ENCODE measurements around the gene CATSPER4. TPM values are rescaled to one million over a fixed set of nuclear protein-coding genes. Genes with fewer than 3 reads are reported as not detected.
A peak's percentile ranks its signal among the peaks of the same experiment; 100 is the strongest.

Gene CATSPER4
- total RNA-seq, 4 donors from 2014 or later: not detected

DNA sequence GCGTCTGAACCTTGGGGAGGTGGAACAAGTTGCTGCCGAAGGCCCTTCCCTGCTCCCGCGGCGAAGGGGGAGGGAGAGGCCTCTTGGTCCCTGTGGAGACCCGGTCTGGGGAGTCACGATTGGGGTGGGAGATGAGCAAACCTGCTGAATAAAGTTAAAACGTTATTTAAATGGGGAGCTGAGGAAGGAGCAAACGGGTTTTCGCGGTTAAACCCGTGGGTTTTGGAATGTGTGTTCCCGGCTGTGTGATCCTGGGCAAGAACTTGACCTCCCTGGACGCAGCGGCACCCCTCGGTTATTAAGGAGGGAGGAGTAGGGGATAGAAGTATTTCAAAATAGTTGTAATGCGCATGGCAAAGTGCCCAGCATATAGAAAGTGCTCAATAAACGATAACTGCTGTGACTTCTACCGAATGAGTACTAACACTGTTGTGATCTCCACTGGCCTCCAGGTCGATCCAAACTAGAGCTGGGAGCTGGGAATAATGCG, 28.1 kb upstream of the CATSPER4 start:
- Histone ChIP-seq H3K36me3 (no peaks in the 10 kb centered on the region), H3K4me3 (peak overlapping the region; percentile 24 to 59 (median 52)), H3K9me3 (no peaks in the 10 kb centered on the region), H3K27ac (no peak overlapping the region), H3K27me3 (peaks cover 0 to 5% of the 10 kb centered on the region in 2 donors), H3K4me1 (peaks cover 3 to 18% (median 10%) of the 10 kb centered on the region in 4 donors)
- TF ChIP-seq, protein P1, sequence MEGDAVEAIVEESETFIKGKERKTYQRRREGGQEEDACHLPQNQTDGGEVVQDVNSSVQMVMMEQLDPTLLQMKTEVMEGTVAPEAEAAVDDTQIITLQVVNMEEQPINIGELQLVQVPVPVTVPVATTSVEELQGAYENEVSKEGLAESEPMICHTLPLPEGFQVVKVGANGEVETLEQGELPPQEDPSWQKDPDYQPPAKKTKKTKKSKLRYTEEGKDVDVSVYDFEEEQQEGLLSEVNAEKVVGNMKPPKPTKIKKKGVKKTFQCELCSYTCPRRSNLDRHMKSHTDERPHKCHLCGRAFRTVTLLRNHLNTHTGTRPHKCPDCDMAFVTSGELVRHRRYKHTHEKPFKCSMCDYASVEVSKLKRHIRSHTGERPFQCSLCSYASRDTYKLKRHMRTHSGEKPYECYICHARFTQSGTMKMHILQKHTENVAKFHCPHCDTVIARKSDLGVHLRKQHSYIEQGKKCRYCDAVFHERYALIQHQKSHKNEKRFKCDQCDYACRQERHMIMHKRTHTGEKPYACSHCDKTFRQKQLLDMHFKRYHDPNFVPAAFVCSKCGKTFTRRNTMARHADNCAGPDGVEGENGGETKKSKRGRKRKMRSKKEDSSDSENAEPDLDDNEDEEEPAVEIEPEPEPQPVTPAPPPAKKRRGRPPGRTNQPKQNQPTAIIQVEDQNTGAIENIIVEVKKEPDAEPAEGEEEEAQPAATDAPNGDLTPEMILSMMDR (IDR thresholded peaks at IDR 0.05): no peak
- no peak for TF ChIP-seq POLR2A (IDR thresholded peaks at IDR 0.05)
- no peak for DNase-seq

DNA sequence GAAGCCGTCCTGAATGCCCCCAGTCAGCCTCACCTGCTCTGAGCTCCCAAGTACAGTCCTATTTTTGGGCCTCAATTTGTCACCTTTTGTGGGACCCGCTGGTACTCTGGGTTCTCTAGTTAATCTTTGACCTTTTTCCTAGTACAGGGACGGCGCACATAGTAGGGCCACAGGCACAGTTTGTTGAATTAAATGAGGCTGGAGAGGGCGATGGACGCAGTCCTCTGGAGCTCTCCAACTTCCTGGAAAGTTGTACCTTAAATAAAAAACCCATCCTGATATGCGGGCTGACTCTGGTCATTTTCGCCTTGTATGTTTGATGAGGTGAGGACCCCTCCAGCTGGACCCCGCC, 26.7 kb upstream of the CATSPER4 start:
- Histone ChIP-seq H3K27ac (no peak overlapping the region), H3K4me1 (peaks cover 3 to 18% (median 10%) of the 10 kb centered on the region in 4 donors), H3K27me3 (peaks cover 0 to 5% of the 10 kb centered on the region in 2 donors), H3K36me3 (no peaks in the 10 kb centered on the region), H3K9me3 (no peaks in the 10 kb centered on the region), H3K4me3 (peak overlapping the region in 3 of 4 donors; percentile 48 to 65 (median 51))
- no peak for DNase-seq
- no peak for TF ChIP-seq POLR2A (IDR thresholded peaks at IDR 0.05)

DNA sequence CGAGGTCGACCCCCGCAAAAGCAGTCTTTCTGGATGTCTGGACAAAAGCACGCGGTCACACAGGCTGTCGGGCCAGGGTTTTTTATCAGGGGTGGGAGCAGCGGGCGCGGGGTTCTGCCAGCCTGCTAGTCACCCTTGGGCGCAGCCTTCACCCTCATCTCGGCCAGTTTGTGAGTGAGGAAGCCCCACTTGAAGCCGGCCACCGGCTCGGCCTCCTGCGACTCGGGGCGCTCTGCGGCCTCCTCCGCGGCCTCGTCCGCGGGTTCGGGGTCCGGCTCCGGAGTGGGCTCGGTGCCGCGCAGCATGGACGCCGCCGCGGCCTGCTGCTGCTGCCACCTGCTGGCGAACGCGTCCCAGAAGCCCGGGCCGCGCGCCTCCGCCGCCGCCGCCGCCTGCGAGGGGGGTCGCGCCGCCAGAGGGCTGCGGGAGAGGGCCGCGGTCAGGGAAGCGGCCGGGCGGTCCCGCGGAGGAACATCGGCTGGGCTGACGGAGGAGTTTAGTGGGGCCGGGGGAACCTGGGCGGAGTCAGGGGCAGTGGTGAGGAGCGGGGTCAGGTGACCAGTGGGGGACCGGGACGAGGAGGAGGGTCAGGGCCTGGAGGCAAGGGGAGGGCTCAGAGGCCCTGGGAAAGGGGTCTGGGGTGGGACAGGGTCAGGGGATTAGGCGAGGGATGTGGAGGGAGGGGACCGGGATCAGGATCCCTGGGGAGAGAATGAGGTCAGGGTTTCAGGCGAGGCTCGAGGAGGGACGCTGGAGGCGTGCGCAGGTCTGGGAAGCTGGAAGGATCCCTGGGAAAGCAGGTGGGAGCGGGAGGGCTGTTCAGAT, 26.2 kb upstream of the CATSPER4 start:
- DNase-seq: peak in 1 of 3 donors; percentile 68
- Histone ChIP-seq H3K9me3 (no peaks in the 10 kb centered on the region), H3K27ac (peak overlapping the region in 1 of 4 donors; percentile 17), H3K4me3 (peak overlapping the region; percentile 24 to 65 (median 50)), H3K4me1 (peaks cover 3 to 18% (median 10%) of the 10 kb centered on the region in 4 donors), H3K36me3 (no peaks in the 10 kb centered on the region), H3K27me3 (peaks cover 0 to 5% of the 10 kb centered on the region in 2 donors)
- no peak for TF ChIP-seq POLR2A (IDR thresholded peaks at IDR 0.05)
- TF ChIP-seq, protein P1 (IDR thresholded peaks at IDR 0.05): peak; percentile 55 to 82 (median 74)

DNA sequence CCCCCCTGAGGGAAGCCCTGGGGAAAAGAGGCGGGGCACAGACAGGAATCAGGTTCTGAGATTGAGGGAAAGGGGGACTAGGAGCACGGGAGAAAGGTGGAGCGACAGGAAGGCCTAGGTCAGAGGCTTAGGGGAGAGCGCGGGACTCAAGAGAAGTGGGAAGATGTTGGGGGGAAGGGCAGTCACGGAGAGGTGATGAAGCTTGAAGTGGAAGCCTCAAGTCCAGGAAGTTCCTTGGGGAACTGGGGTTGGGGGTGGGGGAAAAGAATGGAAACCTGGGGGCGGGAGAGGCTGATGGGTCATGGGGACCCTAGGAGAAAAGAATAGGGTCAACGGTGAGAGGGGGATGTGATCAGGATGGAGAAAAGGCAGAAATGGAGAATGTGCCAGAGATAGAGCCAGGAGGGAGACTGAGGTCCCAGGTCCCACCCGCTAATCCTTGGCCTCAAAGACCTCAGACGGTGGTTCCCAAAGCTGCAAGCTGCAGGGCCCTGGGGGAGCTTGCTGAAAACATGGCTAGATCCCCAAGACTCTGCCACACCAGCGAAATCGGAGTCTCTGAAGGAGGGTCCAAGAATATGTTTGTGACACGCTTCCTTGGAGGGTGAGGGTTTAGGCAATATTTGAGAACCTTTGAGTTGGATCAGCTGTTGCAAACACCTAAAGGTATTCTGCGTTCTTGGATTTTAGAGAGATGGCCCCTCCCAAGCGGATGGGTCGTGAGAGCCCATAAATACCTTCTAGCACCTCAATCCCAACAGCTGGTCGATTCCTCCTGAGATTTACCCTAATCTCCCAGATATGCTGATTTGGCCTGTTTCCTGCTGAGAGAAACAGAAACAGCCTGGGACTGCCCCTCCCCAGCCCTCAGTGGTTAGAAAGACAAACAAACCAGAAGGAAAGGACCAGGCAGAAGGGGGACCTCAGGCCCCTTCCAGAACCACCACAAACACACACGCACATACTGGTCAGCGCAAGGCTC, 25.2 kb upstream of the CATSPER4 start:
- H3K4me3 ChIP-seq: no peak overlapping the region
- peaks cover 0 to 5% of the 10 kb centered on the region in 2 donors for H3K27me3 ChIP-seq
- peaks cover 3 to 18% (median 10%) of the 10 kb centered on the region in 4 donors for H3K4me1 ChIP-seq
- H3K27ac ChIP-seq: no peak overlapping the region
- no peak for TF ChIP-seq POLR2A (IDR thresholded peaks at IDR 0.05)
- TF ChIP-seq, protein P1 (IDR thresholded peaks at IDR 0.05): no peak
- no peaks in the 10 kb centered on the region for H3K36me3 ChIP-seq
- no peaks in the 10 kb centered on the region for H3K9me3 ChIP-seq
- DNase-seq: no peak

DNA sequence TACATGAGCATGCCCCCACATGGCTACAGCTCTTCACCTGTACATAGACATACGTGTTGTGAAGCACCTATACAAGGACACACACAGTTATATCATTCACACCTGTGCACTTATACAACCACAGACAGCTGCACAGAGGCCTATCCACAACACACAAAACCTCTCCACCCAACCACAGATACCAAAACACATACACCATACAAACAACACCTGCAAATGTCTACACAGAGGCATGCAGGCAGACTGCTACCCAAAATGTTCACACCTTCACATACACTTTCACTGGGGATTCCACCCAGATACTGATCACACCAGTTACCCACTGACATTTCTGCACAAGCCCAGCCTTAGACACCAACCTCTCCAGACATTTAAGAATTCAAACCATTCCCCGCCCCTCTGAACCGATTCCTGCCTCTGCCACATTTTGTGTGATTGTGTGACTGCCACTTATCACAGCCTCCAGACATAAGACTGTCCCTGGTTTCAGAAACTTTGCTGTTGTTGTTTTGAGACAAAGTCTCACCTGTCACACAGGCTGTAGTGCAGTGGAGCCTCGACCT, 23.6 kb upstream of the CATSPER4 start:
- no peaks in the 10 kb centered on the region for H3K27me3 ChIP-seq
- TF ChIP-seq, protein P1 (IDR thresholded peaks at IDR 0.05): no peak
- TF ChIP-seq POLR2A (IDR thresholded peaks at IDR 0.05): no peak
- DNase-seq: no peak
- H3K4me3 ChIP-seq: no peak overlapping the region
- H3K27ac ChIP-seq: no peak overlapping the region
- H3K4me1 ChIP-seq: peaks cover 0 to 24% (median 7%) of the 10 kb centered on the region in 4 donors
- no peaks in the 10 kb centered on the region for H3K9me3 ChIP-seq
- no peaks in the 10 kb centered on the region for H3K36me3 ChIP-seq
